SK-N-SH (cell line): ENCODE results near the gene NUFIP1. TPM values are rescaled to one million over a fixed set of nuclear protein-coding genes. Genes with fewer than 3 reads are reported as not detected.

Experiments
- CTCF ChIA-PET: fragments of 300-600, 350-600 bp; formaldehyde crosslinking; extraction: SDS; loops from one replicate; lab custom pipeline; 2021; lab: Yijun Ruan, JAX
- POLR2A ChIA-PET: fragments of 350-600 bp; sonication (Branson Sonifier 250); formaldehyde crosslinking; extraction: SDS; loops from one replicate; lab custom pipeline; 2020; ENCODE audit warnings: antibody characterized with exemption, inconsistent platforms; lab: Yijun Ruan, JAX
- DNase-seq: peaks from one replicate; pipeline ENCODE4 v3.0.0; 2012
- H2AFZ ChIP-seq: fragments of 200-600 bp; sonication (generic); 2 replicates; pipeline ENCODE4 v1.8.1; 2016; ENCODE audit warnings: antibody characterized with exemption, mild to moderate bottlenecking, low read depth
- H3F3A ChIP-seq: fragments of 200-600 bp; sonication (generic); replicated peaks from 2 replicates; pipeline ENCODE3; 2016; ENCODE audit warnings: antibody characterized with exemption, mild to moderate bottlenecking; ENCODE audit not compliant: insufficient read depth
- H3K27ac ChIP-seq, 2 experiments: fragments of 200-500 bp in 1 of 2; fragments of 200-600 bp in 1 of 2; sonication (Bioruptor generic) in 1 of 2; sonication (generic), shearing (Covaris generic) in 1 of 2; 2 replicates each; pipeline versions ENCODE4 v1.5.1 to v1.6.1; 2014 to 2016; ENCODE audit warnings: low read depth in 2 of 2, inconsistent platforms in 1 of 2, low read length in 1 of 2, mild to moderate bottlenecking in 1 of 2, mixed read lengths in 1 of 2
- H3K27me3 ChIP-seq: fragments of 200-600 bp; sonication (generic), shearing (Covaris generic); 2 replicates; pipeline ENCODE4 v1.6.1; 2016; ENCODE audit warnings: mixed run types; ENCODE audit not compliant: insufficient read depth
- H3K36me3 ChIP-seq, 2 experiments: fragments of 200-500 bp in 1 of 2; fragments of 200-600 bp in 1 of 2; sonication (Bioruptor generic) in 1 of 2; sonication (generic) in 1 of 2; replicated peaks in 1 of 2; 2 replicates each; pipeline versions ENCODE3 to v1.5.1; 2014 to 2016; ENCODE audit warnings: low read length in 1 of 2, mild to moderate bottlenecking in 1 of 2; ENCODE audit not compliant: insufficient read depth in 2 of 2, control insufficient read depth in 1 of 2
- H3K4me1 ChIP-seq, 2 experiments: fragments of 200-500 bp in 1 of 2; fragments of 200-600 bp in 1 of 2; sonication (Bioruptor generic) in 1 of 2; sonication (generic), shearing (Covaris generic) in 1 of 2; 2 replicates each; pipeline versions ENCODE4 v1.5.1 to v1.6.1; 2014 to 2016; ENCODE audit warnings: low read depth in 1 of 2, low read length in 1 of 2, mixed run types in 1 of 2; ENCODE audit not compliant: insufficient read depth in 2 of 2, control insufficient read depth in 1 of 2
- H3K4me2 ChIP-seq: fragments of 200-600 bp; sonication (generic), shearing (Covaris generic); 2 replicates; pipeline ENCODE4 v1.6.1; 2017; ENCODE audit warnings: mixed run types
- H3K4me3 ChIP-seq, 2 experiments: fragments of 200-500 bp in 1 of 2; fragments of 200-600 bp in 1 of 2; sonication (Bioruptor generic) in 1 of 2; sonication (generic), shearing (Covaris generic) in 1 of 2; 2 replicates each; pipeline versions ENCODE4 v1.5.1 to v1.8.1; 2014 to 2016; ENCODE audit warnings: low read depth in 2 of 2, inconsistent platforms in 1 of 2, low read length in 1 of 2, mild to moderate bottlenecking in 1 of 2, mixed read lengths in 1 of 2, moderate library complexity in 1 of 2
- H3K79me2 ChIP-seq: fragments of 200-600 bp; sonication (generic); 2 replicates; pipeline ENCODE4 v1.8.1; 2017; ENCODE audit warnings: mild to moderate bottlenecking; ENCODE audit not compliant: insufficient read depth
- H3K9ac ChIP-seq: fragments of 200-600 bp; sonication (generic); 2 replicates; pipeline ENCODE4 v1.6.1; 2017; ENCODE audit warnings: mixed run types
- H3K9me2 ChIP-seq: fragments of 200-600 bp; sonication (generic); 2 replicates; pipeline ENCODE4 v1.6.1; 2017; ENCODE audit warnings: mixed run types
- H3K9me3 ChIP-seq: fragments of 200-600 bp; sonication (generic); 2 replicates; pipeline ENCODE4 v1.6.1; 2017; ENCODE audit warnings: mixed run types, mild to moderate bottlenecking, moderate library complexity
- H4K20me1 ChIP-seq: fragments of 200-600 bp; sonication (generic); 2 replicates; pipeline ENCODE4 v1.6.1; 2017; ENCODE audit warnings: mild to moderate bottlenecking, mixed run types; ENCODE audit not compliant: insufficient read depth
- EP300 ChIP-seq, 2 experiments: IDR thresholded peaks; 2 replicates each; pipeline versions ENCODE4 v1.4.0 to v1.6.1; 2012; ENCODE audit warnings: borderline replicate concordance in 1 of 2, low read depth in 1 of 2, low read length in 1 of 2
- FOSL2 ChIP-seq: IDR thresholded peaks from 2 replicates; pipeline ENCODE4 v1.4.0; 2012; ENCODE audit warnings: low read depth, mild to moderate bottlenecking, moderate library complexity, borderline replicate concordance
- FOXM1 ChIP-seq: IDR thresholded peaks from 2 replicates; pipeline ENCODE4 v1.4.0; 2012; ENCODE audit warnings: low read depth, mild to moderate bottlenecking
- IRF3 ChIP-seq: fragments of 150-350 bp; IDR thresholded peaks from 2 replicates; pipeline ENCODE4 v1.6.1; 2016; ENCODE audit warnings: mild to moderate bottlenecking, low read depth, low read length
- JUND ChIP-seq: IDR thresholded peaks from 2 replicates; pipeline ENCODE4 v1.4.0; 2012
- MAX ChIP-seq: IDR thresholded peaks from 2 replicates; pipeline ENCODE4 v1.4.0; 2012; ENCODE audit warnings: low read depth
- MEF2A ChIP-seq: IDR thresholded peaks from 2 replicates; pipeline ENCODE4 v1.4.0; 2012; ENCODE audit warnings: low read depth, borderline replicate concordance
- NFIC ChIP-seq: IDR thresholded peaks from 2 replicates; pipeline ENCODE4 v1.4.0; 2012; ENCODE audit warnings: borderline replicate concordance
- RCOR1 ChIP-seq: fragments of 150-350 bp; IDR thresholded peaks from 2 replicates; pipeline ENCODE4 v1.6.1; 2017; ENCODE audit warnings: antibody characterized with exemption, low read length
- RFX5 ChIP-seq: IDR thresholded peaks from 2 replicates; pipeline ENCODE4 v1.6.1; 2012; ENCODE audit warnings: mild to moderate bottlenecking, improper control_type of control experiment, low read length
- RXRA ChIP-seq: IDR thresholded peaks from 2 replicates; pipeline ENCODE4 v1.4.0; 2012; ENCODE audit warnings: low read depth, mild to moderate bottlenecking, borderline replicate concordance
- SIN3A ChIP-seq: IDR thresholded peaks from 2 replicates; pipeline ENCODE4 v1.6.1; 2012; ENCODE audit warnings: low read depth, mild to moderate bottlenecking, low read length, moderate library complexity, borderline replicate concordance
- SMC3 ChIP-seq: IDR thresholded peaks from 2 replicates; pipeline ENCODE4 v1.6.1; 2012; ENCODE audit warnings: low read depth, low read length, improper control_type of control experiment
- TAF1 ChIP-seq: IDR thresholded peaks from 2 replicates; pipeline ENCODE4 v1.6.1; 2012; ENCODE audit warnings: low read depth, mild to moderate bottlenecking, low read length, moderate library complexity, borderline replicate concordance
- TCF12 ChIP-seq: IDR thresholded peaks from 2 replicates; pipeline ENCODE4 v1.4.0; 2012
- TEAD4 ChIP-seq: IDR thresholded peaks from 2 replicates; pipeline ENCODE4 v1.4.0; 2012; ENCODE audit warnings: mild to moderate bottlenecking, borderline replicate concordance; ENCODE audit not compliant: insufficient read depth
- WGBS: methylation state at CpG from one replicate; pipeline ENCODE4 v1.1.6; 2017; ENCODE audit warnings: low lambda C conversion rate; 5-methylcytosine and 5-hydroxymethylcytosine counted together
- polyA plus RNA-seq, 3 experiments: library from polyadenylated mRNA; depleted of rRNA; stranded (reverse); fragments of >200 nt; gene quantifications; 2 replicates each; pipeline ENCODE4 v1.2.3, GENCODE V29; 2012
- TF ChIP-seq, protein P1 (sequence below): fragments of 200-600 bp; sonication (generic); IDR thresholded peaks from 2 replicates; pipeline ENCODE4 v1.6.1; 2017; ENCODE audit warnings: antibody characterized with exemption, mild to moderate bottlenecking, moderate library complexity
- TF ChIP-seq, protein P2 (sequence below): IDR thresholded peaks from 2 replicates; pipeline ENCODE4 v1.4.0; 2012; ENCODE audit warnings: low read depth, borderline replicate concordance

The NUFIP1 gene
- polyA plus RNA-seq, 1 of the 3 experiments (the other 2 are of a cell fraction), result 1.9 TPM

DNA sequence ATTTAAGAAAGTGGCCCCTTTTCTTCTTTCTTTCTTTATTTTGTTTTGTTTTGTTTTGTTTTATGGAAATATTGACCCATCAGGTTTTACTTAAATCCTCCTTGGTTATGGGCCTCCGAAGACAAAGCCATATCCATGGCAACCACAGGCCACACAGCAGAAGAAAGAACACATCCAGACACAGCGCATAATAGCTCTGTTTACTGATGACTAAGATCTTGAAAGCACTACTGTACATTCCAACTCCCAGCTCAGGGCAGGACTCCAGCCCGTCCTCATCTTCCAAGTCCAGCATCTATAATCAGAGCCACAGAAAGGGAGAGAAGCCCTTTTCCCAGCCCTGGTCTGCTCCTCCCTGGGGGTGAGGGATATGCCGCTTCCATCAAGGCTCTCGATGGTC lies 84.3 kb downstream of the NUFIP1 start:
- H2AFZ ChIP-seq, result no peak overlapping the region
- H3K36me3 ChIP-seq, result no peaks in the 10 kb centered on the region
- no peaks in the 10 kb centered on the region for H3K27me3 ChIP-seq
- peak overlapping the region; percentile 74 to 89 for H3K27ac ChIP-seq
- TF ChIP-seq SIN3A (no peak), TEAD4 (0 out of 2 replicates have a peak, but pooled peaks have one; percentile 48), JUND (peak; percentile 73), RCOR1 (no peak), TCF12 (peak; percentile 60), FOSL2 (peak; percentile 79), MAX (no peak), MEF2A (no peak), NFIC (peak; percentile 60; the same call in 1 of the 2 replicates), TAF1 (0 out of 2 replicates have a peak, but pooled peaks have one; percentile 8), FOXM1 (no peak), RXRA (no peak), RFX5 (no peak), SMC3 (0 out of 2 replicates have a peak, but pooled peaks have one; percentile 7), EP300 (IDR thresholded peaks at IDR 0.05; ENCODE audit: borderline replicate concordance in 1 of 2, low read depth in 1 of 2, low read length in 1 of 2) (no peak), IRF3 (no peak)
- TF ChIP-seq, protein P1, sequence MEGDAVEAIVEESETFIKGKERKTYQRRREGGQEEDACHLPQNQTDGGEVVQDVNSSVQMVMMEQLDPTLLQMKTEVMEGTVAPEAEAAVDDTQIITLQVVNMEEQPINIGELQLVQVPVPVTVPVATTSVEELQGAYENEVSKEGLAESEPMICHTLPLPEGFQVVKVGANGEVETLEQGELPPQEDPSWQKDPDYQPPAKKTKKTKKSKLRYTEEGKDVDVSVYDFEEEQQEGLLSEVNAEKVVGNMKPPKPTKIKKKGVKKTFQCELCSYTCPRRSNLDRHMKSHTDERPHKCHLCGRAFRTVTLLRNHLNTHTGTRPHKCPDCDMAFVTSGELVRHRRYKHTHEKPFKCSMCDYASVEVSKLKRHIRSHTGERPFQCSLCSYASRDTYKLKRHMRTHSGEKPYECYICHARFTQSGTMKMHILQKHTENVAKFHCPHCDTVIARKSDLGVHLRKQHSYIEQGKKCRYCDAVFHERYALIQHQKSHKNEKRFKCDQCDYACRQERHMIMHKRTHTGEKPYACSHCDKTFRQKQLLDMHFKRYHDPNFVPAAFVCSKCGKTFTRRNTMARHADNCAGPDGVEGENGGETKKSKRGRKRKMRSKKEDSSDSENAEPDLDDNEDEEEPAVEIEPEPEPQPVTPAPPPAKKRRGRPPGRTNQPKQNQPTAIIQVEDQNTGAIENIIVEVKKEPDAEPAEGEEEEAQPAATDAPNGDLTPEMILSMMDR, result no peak
- TF ChIP-seq, protein P2, sequence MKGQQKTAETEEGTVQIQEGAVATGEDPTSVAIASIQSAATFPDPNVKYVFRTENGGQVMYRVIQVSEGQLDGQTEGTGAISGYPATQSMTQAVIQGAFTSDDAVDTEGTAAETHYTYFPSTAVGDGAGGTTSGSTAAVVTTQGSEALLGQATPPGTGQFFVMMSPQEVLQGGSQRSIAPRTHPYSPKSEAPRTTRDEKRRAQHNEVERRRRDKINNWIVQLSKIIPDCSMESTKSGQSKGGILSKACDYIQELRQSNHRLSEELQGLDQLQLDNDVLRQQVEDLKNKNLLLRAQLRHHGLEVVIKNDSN, result no peak
- no peaks in the 10 kb centered on the region for H3K9me3 ChIP-seq
- POLR2A ChIA-PET, result no interaction called here
- CTCF ChIA-PET, result interaction anchor here (1.3 to 1.6 kb wide), 2 partner anchors 10 to 13 kb away, joined by 3 to 5 read pairs; no protein-coding TSS in a partner anchor
- no peaks in the 10 kb centered on the region for H4K20me1 ChIP-seq
- H3K4me1 ChIP-seq, result peaks cover 17 to 40% of the 10 kb centered on the region in 2 experiments; a peak in 3 of 4 replicates
- no peak for DNase-seq
- no peaks in the 10 kb centered on the region for H3K79me2 ChIP-seq
- H3K4me3 ChIP-seq, result no peak overlapping the region
- 17% methylated on average over 5 of the region's 5 CpGs for WGBS
- peak overlapping the region; percentile 54 for H3K9ac ChIP-seq
- peaks cover 3% of the 10 kb centered on the region for H3F3A ChIP-seq
- no peaks in the 10 kb centered on the region for H3K9me2 ChIP-seq
- peak overlapping the region; percentile 40; the same call in 1 of the 2 replicates for H3K4me2 ChIP-seq
